Smooth muscle cell of the coronary artery (primary cell): ENCODE data around the gene FBLIM1. TPM values are rescaled to one million over a fixed set of nuclear protein-coding genes. Genes with fewer than 3 reads are reported as not detected.

Experiments
- total RNA-seq: library from RNA; depleted of rRNA; stranded (reverse); fragments of >200 nt; gene quantifications from 2 replicates; pipeline ENCODE4 v1.2.3, GENCODE V29; 2014; ENCODE audit warnings: low replicate concordance

The FBLIM1 gene, protein sequence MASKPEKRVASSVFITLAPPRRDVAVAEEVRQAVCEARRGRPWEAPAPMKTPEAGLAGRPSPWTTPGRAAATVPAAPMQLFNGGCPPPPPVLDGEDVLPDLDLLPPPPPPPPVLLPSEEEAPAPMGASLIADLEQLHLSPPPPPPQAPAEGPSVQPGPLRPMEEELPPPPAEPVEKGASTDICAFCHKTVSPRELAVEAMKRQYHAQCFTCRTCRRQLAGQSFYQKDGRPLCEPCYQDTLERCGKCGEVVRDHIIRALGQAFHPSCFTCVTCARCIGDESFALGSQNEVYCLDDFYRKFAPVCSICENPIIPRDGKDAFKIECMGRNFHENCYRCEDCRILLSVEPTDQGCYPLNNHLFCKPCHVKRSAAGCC
- 13.0 and 143 TPM in 2 replicates for total RNA-seq

DNA sequence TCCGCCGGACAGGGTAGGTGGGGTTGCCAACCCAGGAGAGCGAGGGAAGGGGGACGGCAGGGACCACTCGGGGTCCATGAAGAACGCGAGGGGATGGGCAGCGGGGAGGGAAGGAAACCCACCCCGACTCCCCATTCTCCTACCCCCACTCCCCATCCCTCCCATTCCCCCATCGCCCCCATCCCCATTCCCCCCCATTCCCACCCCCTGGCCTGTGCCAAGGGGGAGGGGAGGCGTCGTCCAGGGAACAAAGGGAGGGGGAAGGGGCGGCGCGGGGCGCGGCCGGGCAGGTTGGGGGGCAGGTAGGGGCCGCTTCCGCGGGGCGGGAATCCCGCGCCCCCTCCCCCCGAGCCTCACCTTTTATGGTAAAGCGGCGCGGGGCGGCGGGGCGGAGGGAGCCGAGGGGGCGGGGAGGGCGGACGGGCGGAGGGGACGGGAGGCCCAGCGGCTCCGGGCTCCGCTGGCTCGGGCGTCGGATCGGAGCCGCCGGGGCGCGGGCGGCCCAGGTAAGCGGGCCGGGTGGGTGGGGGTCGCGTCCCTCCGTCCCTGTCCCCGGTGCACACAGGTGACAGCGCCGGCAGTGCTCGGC lies at the start of gene FBLIM1:
TSS of gene FBLIM1 (plus strand) at position 453 of the 589 bp plus-strand sequence. CDS start 6,189 bp downstream, outside the sequence.

DNA sequence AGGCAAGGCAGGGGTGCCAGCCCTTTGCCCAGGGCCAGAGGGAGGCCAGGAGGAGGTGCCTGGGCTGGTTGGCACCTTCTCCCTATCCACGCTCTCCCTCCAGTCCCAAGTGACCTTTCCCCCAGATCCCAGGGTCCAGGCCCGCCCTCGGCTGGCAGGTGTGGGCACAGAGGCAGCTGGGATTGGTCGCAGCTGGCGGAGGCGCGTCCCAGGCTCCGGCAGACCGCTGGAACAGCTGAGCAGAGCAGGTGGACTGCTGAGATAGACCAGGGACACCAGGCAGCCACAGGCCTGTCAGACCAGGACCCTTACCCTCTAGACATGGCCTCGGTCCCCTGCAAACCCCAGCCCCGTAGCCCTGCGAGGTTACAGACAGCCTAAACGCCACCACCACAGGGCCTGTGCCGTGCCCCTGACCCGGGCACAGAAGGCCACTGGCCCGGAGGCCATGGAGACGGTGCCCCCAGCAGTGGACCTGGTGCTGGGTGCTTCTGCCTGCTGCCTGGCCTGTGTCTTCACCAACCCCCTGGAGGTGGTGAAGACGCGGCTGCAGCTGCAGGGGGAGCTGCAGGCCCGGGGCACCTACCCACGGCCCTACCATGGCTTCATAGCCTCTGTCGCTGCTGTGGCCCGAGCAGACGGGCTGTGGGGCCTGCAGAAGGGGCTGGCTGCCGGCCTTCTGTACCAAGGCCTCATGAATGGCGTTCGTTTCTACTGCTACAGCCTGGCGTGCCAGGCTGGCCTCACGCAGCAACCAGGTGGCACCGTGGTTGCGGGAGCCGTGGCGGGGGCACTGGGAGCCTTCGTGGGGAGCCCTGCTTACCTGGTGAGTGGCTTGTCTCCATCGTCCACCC lies 22.3 kb upstream of the FBLIM1 start, which contains the start of gene SLC25A34:
TSS of gene SLC25A34 (plus strand) at position 221 of the 854 bp plus-strand sequence. CDS start at position 449, 228 bp downstream.

DNA sequence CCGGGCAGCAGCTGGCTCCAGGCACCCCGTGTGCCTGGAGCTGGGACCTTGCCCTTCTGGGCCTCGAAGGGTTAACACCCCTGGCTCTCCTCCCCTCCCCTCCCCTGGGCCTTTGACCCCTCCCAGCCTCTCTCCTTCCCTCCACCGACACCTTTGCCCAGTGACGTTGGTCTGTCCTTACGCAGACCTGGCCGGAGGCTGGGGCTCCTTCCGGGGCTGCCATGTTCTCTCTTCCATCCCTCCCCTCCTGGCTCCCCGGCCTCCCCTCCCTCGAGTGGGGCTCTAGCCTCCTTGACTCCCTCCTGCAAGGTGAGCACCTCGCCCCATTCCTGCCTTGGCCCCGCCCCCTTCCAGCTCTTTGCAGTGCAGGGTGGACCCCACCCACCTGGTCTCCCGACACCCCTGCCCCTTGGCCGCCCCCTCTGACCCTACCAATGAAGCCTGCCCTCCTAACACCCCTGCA lies 16.2 kb upstream of the FBLIM1 start, which contains the start of gene TMEM82:
TSS of gene TMEM82 (plus strand) at position 161 of the 463 bp plus-strand sequence. CDS start at position 222, 61 bp downstream.

DNA sequence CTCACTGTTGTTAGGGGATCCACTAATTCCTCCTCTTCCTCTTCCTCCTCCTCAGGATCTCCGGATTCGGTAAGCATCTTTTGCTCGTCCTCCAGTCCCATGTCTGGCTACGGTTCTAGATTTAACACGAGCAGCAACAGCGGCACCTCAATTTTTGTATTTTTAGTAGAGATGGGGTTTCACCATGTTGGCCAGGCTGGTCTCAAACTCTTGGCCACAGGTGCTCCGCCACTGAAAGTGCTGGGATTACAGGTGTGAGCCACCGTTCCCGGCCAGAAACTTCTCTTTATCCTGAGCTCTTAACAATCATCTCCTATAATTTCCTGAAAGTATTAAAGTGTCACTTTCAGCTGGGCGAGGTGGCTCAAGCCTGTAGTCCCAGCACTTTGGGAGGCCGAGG lies 49.0 kb downstream of the FBLIM1 start, which contains the start of gene UQCRHL:
TSS of gene UQCRHL (minus strand) at position 101 of the 400 bp plus-strand sequence. CDS start at position 101, 0 bp downstream.

Other genes starting within 250 kb of the FBLIM1 start
- gene CASP9, start 234.6 kb upstream of the FBLIM1 start, total RNA-seq: 3.8 and 3.9 TPM in 2 replicates
- 10.4 and 15.9 TPM in 2 replicates for gene DNAJC16, start 231.9 kb upstream of the FBLIM1 start, total RNA-seq
- 0.23 and 0.53 TPM in 2 replicates for gene AGMAT, start 173.7 kb upstream of the FBLIM1 start, total RNA-seq
- gene DDI2, start 141.3 kb upstream of the FBLIM1 start, total RNA-seq: 8.4 and 14.0 TPM in 2 replicates
- 55.4 and 128 TPM in 2 replicates for gene PLEKHM2, start 74.5 kb upstream of the FBLIM1 start, total RNA-seq
- 0.30 and 0.47 TPM in 2 replicates for gene SLC25A34, start 22.5 kb upstream of the FBLIM1 start, total RNA-seq
- gene TMEM82, start 16.3 kb upstream of the FBLIM1 start, total RNA-seq: not detected in 2 replicates
- 11.4 and 18.3 TPM in 2 replicates for gene UQCRHL, start 48.9 kb downstream of the FBLIM1 start, total RNA-seq
- gene SPEN, start 88.9 kb downstream of the FBLIM1 start, total RNA-seq: 10.8 and 22.1 TPM in 2 replicates
- 39.5 and 76.3 TPM in 2 replicates for gene ZBTB17, start 217.3 kb downstream of the FBLIM1 start, total RNA-seq
- gene SRARP, start 245.4 kb downstream of the FBLIM1 start, total RNA-seq: not detected in 2 replicates